ENCODE data around the gene ANGPTL7. TPM values are rescaled to one million over a fixed set of nuclear protein-coding genes. Genes with fewer than 3 reads are reported as not detected.

ANGPTL7 gene
- total RNA-seq, 2 experiments from 2014 or later = not detected

DNA sequence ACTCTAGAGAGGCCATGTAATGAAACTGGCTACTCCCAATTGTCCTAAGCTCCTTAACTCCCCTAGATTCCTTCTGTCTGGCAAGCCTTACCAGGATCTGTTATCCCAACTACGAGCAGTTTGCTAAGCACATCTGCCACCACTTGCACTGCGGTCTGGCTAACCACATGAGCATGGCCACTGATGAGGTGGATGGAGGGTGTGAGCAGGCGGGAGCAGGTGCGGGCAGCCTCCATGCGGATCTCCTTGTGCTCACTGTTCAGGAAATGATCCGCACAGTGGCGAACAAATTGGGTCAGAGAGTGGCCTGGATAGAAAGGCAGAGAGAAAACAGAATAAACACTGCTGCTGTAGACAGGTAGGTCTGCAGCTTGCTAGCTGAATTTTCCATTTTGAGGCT is 49.2 kb downstream of the ANGPTL7 start:
- Mint-ChIP-seq H3K27me3 (no peaks in the 10 kb centered on the region), H3K27ac (no peak overlapping the region), H3K4me3 (no peak overlapping the region), H3K4me1 (ENCODE audit: low read depth) (peaks cover 12% of the 10 kb centered on the region), H3K36me3 (ENCODE audit: low read depth) (peaks cover 89% of the 10 kb centered on the region), H3K9me3 (no peaks in the 10 kb centered on the region)
- Histone ChIP-seq H3K27ac (ENCODE audit: low read depth in 1 of 2, low read length in 2 of 2) (no peak overlapping the region), H3K36me3 (ENCODE audit: insufficient read depth, low read length) (peaks cover 92% of the 10 kb centered on the region), H3K9me3 (ENCODE audit: control insufficient read depth in 1 of 2, insufficient read depth in 1 of 2, low read length in 2 of 2) (no peaks in the 10 kb centered on the region), H3K4me1 (ENCODE audit: insufficient read depth, low read length) (peaks cover 3% of the 10 kb centered on the region), H3K27me3 (ENCODE audit: control insufficient read depth in 1 of 2, insufficient read depth in 2 of 2, low read length in 2 of 2) (no peaks in the 10 kb centered on the region), H3K4me3 (ENCODE audit: low read length) (no peak overlapping the region)
- TF ChIP-seq, protein P1, sequence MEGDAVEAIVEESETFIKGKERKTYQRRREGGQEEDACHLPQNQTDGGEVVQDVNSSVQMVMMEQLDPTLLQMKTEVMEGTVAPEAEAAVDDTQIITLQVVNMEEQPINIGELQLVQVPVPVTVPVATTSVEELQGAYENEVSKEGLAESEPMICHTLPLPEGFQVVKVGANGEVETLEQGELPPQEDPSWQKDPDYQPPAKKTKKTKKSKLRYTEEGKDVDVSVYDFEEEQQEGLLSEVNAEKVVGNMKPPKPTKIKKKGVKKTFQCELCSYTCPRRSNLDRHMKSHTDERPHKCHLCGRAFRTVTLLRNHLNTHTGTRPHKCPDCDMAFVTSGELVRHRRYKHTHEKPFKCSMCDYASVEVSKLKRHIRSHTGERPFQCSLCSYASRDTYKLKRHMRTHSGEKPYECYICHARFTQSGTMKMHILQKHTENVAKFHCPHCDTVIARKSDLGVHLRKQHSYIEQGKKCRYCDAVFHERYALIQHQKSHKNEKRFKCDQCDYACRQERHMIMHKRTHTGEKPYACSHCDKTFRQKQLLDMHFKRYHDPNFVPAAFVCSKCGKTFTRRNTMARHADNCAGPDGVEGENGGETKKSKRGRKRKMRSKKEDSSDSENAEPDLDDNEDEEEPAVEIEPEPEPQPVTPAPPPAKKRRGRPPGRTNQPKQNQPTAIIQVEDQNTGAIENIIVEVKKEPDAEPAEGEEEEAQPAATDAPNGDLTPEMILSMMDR (IDR thresholded peaks at IDR 0.05) = no peak
- ChIA-PET POLR2A (no interaction called here), CTCF (interaction anchor here (0.5 to 1.6 kb wide), 2 partner anchors 395 to 408 kb away, joined by 3 read pairs; no protein-coding TSS in a partner anchor)
- ATAC-seq (ENCODE audit: poor library complexity) (no peak), DNase-seq (no peak)
- intact Hi-C loops (cut with DNase I, micrococcal nuclease) = no loop called here

- peaks cover 68% of the 10 kb centered on the region for H3K36me3 Mint-ChIP-seq (ENCODE audit: low read depth)
- POLR2A ChIA-PET = no interaction called here
- H3K9me3 Mint-ChIP-seq = no peaks in the 10 kb centered on the region
- TF ChIP-seq, protein P1 (IDR thresholded peaks at IDR 0.05) = no peak
- no peak overlapping the region for H3K4me3 Mint-ChIP-seq
- no peak for ATAC-seq (ENCODE audit: poor library complexity)
- CTCF ChIA-PET = interaction anchor here (1.2 to 1.6 kb wide), 2 partner anchors 51 to 400 kb away, joined by 3 to 5 read pairs; no protein-coding TSS in a partner anchor
- peaks cover 21% of the 10 kb centered on the region for H3K4me1 ChIP-seq (ENCODE audit: insufficient read depth, low read length)
- peaks cover 54% of the 10 kb centered on the region for H3K36me3 ChIP-seq (ENCODE audit: insufficient read depth, low read length)
- peak overlapping the region; percentile 1 to 3 for H3K27ac ChIP-seq (ENCODE audit: low read depth in 1 of 2, low read length in 2 of 2)
- H3K4me3 ChIP-seq (ENCODE audit: low read length) = no peak overlapping the region
- no peaks in the 10 kb centered on the region for H3K27me3 Mint-ChIP-seq
- intact Hi-C loops (cut with DNase I, micrococcal nuclease) = no loop called here
- H3K4me1 Mint-ChIP-seq (ENCODE audit: low read depth) = peaks cover 27% of the 10 kb centered on the region
- H3K9me3 ChIP-seq (ENCODE audit: control insufficient read depth in 1 of 2, insufficient read depth in 1 of 2, low read length in 2 of 2) = no peaks in the 10 kb centered on the region
- DNase-seq = no peak
- H3K27ac Mint-ChIP-seq = peak overlapping the region; percentile 88
- no peaks in the 10 kb centered on the region for H3K27me3 ChIP-seq (ENCODE audit: control insufficient read depth in 1 of 2, insufficient read depth in 2 of 2, low read length in 2 of 2)
Observed at GRCh38 chr1:11245248-11245647, 56.1 kb downstream of the ANGPTL7 start.

Other genes starting within 250 kb of the ANGPTL7 start
- gene TARDBP, start 176.7 kb upstream of the ANGPTL7 start, total RNA-seq = 100 to 1,000 TPM; 141 to 149 TPM
- under 1 TPM; 0.27 to 0.53 TPM for gene MASP2, start 142.1 kb upstream of the ANGPTL7 start, total RNA-seq
- 10 to 100 TPM; 21.2 to 24.8 TPM for gene SRM, start 129.3 kb upstream of the ANGPTL7 start, total RNA-seq
- 10 to 100 TPM; 81.6 to 89.0 TPM for gene EXOSC10, start 89.5 kb upstream of the ANGPTL7 start, total RNA-seq
- 10 to 100 TPM; 27.3 to 28.9 TPM for gene MTOR, start 73.2 kb downstream of the ANGPTL7 start, total RNA-seq
- 10 to 100 TPM; 19.2 to 19.3 TPM for gene UBIAD1, start 83.8 kb downstream of the ANGPTL7 start, total RNA-seq

All from CD4-positive, alpha-beta T cell (primary cell).